ENCODE results near the gene DPCD.
A peak's percentile ranks its signal among the peaks of the same experiment; 100 is the strongest.

The DPCD gene
- total RNA-seq, result 1.3 to 3.4 (median 2.4) reads per million in 4 experiments

DNA sequence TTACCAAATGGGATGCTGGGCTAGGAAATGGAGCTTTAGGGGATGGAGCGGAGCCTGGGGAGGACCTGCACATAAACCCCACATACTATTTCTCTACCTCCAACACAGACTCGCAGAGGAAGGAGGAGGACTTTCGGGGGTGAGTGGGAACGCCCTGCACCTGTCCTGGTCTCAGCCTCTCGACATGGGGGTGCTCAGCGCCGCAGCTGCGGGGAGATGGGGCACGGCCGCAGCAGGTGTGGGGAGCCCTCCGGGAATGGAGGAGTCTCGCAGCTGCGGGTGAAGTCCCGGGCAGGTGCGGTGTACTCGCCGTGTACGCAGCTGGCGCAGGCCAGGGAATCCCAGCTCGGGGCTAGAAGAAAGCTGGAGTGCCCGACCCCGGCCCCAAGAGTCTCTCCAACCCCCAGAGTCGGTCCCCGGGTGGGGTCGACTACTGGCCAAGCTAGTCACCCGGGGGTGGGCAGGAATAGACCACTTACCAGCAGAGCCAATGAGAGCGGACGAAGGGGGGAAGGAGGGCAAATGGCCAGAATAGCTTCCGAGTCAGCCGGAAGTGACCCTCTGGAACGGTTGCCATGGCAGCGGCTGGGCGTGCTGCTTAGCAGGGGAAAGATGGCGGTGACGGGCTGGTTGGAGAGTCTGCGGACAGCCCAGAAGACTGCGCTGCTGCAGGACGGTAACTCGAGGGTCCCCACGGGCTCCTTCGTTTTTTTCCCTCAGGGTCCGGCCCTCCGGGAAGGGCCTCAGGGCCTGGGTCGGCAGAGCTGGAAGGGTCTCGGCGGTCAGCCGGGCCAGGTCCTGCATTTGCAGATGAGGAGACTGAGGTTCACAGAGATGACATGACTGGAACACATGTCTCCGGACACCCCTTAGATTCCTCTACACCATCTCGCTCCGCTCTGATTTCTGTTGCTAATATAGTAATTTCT is at the start of gene DPCD, which contains the start of gene POLL:
TSS of gene DPCD (plus strand) at position 597 of the 929 bp plus-strand sequence. CDS start at position 613, 16 bp downstream.
TSS of gene POLL (minus strand) at position 533 of the 929 bp plus-strand sequence. CDS start 897 bp downstream, outside the sequence.
- DNase-seq, result peak; percentile 81

DNA sequence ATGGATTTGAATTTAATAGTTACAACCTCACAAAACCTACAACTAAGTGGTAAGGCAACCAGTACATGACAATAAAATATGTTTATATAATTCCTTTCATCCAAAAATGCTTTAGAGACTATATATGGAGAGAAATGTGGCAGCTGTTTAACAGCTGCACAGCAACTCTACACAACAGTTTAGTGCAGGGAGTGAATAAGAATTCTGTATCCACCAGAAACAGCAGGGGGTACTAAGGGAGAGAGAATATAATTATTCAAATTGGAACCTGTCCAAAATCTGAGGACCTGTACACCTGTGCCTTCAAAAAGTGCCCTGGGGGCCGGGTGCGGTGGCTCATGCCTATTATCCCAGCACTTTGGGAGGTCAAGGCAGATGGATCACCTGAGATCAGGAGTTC is 49.7 kb upstream of the DPCD start:
- no peak for DNase-seq

GRCh38 chr10:101545898-101546297 is 42.2 kb upstream of the DPCD start:
- no peak for DNase-seq

DNA sequence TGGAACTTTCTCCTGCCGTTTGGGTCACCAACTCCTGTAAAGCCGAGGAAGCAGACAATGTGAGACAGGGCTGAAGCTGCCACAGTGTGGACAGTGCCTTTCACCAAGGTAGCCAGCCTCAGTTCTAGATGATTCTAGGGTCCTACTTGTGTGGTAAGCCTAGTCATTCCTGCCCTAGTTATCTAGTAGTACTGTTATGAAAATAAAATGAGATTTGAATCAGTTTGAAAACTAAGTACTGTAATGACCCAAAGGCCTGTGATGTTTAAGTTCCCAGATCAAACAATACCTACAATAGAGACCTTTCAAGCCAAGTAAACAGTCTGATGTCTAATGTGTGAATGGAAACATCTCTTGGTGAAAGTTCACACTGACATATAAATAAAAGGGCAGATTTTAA is 37.2 kb upstream of the DPCD start:
- DNase-seq, result no peak

- DNase-seq, result no peak
Measured at GRCh38 chr10:101552442-101552841, 35.7 kb upstream of the DPCD start.

DNA sequence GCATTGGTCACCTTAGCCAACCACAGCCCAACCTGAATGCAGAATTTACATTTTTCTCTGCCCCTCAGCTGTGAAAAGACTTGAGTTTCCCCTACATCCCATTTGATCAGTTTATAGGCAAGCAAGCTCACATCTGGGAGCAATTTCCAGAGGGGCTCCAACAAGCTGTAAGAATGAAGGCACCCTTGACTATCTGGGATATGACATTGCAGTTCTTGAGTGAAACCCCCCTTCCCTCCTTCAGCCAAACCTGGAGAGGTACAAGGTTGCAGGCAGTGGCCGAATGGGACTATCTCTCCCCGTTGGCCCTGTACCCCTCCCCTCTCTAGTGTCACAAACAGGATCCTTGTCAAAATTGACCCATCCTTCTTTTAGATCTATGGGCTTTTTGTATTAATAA is 30.6 kb upstream of the DPCD start:
- no peak for DNase-seq

DNA sequence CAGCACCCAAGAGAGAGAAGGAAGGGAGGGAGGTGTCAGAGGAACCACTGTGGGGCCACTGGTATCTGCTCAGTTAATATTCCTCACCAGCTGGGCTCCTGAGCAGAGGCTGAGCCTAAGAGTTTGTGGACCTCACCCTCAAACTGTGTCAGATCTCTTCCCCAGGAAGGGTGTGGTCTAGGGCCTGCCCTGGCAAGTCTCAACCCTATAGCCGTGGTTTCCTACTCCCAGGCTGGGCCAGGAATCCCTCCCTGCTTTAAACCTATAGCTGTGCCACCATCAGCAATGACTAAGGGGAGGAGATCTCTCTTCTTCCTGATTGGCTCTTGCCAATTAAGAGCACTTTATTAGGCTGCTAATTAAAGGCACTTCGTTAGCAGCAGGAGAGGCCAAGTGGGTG is 29.9 kb upstream of the DPCD start:
- no peak for DNase-seq

- DNase-seq, result no peak
Measured at GRCh38 chr10:101558671-101559595, 29.2 kb upstream of the DPCD start.

GRCh38 chr10:101559596-101560297 is 28.4 kb upstream of the DPCD start:
- no peak for DNase-seq

- no peak for DNase-seq
Measured at GRCh38 chr10:101560298-101561067, 27.6 kb upstream of the DPCD start.

GRCh38 chr10:101561068-101561915 is 26.8 kb upstream of the DPCD start:
- DNase-seq, result no peak

GRCh38 chr10:101562231-101562630 is 25.9 kb upstream of the DPCD start:
- no peak for DNase-seq

DNA sequence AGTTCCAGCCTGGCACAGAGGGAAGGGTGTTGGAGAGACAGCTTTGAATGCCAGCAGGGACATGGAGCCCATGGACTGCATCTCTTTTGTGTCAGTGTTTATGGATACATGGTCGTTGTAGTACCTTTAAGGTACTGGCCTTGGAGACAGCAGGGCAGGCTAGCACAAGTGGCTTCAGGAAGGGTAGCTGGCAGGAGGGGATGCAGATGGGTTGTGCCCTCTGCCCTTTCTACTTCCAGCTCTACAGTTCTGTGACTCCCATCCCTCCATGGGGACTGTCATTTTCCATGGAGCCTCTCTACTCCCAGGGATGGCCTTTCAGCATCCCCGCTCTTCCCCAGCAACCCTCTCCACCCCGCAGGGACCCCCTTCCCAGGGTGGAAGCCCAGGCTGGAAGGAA is 25.1 kb upstream of the DPCD start:
- DNase-seq, result no peak

DNA sequence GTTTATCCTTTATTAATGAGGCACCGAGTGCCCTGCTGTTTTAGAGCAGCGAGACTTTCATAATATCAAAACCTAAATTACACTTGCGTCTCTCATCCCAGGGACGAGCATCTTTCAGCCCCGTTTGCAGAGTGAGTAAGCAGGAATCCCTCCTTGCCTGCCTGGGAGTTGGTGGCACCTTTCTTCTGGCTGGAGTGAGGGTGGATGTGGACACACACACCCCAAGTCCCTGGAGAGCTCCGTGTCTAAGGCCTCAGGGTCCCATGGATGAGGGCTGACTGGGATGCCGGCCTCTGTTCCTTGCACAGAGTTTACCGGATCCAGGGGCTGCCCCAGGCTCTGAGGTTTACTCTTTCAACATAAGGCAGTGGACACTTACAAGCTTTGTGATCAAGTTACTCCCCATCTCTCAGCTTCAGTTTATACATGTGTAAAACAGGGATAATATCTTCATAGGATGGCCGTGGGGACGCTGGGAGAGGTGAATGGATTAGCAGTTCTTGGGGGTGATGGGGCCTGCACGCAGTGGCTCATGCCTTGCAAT is 24.6 kb upstream of the DPCD start:
- no peak for DNase-seq

DNA sequence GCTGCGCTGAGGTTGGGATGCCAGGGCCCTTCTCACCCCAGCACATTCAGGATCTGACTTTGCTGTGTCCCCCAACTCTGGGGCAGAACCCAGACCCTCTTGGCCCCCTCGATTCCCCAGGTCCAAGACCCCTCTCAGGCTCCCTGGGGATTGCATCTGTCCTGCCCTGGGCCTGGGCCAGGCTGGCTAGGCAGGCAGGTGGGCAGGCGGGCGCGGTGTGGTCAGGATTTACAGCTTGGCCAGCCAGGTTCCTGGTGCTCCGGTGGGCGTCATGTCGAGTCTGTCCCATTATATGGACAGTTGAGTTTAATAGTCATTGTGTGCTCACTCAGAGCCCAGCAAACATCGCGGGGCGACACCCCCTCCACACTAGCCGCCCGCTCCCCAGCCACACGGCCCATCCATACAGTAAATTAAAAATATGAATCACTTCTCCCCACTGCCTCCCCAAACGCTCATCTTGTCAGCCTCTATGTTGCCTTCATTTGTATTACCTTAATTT is 23.6 kb upstream of the DPCD start:
- no peak for DNase-seq

DNA sequence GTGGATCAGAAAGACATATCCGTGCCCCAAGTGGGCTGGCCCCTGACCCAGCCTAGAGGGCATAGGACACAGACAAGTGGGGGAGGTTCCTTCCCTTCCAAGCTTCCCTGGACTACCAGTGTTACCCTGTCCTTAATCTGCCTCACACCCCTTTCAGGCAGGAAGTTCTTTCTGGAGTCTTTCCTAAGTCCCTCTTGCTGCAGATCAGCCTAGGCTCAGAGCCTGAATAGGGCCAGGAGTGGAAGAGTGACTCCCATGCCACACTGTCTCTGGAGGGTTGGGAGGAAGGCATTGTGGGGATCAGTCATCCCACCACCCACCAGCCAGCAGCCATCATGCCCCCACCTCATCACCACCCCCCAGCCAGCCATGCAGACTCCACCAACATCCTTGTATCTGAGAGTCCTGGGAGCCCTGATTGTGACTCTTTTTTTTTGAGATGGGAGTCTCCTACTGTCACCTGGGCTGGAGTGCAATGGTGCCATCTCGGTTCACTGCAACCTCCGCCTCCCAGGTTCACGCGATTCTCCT is 22.7 kb upstream of the DPCD start:
- no peak for DNase-seq

GRCh38 chr10:101565936-101566332 is 22.2 kb upstream of the DPCD start:
- DNase-seq, result no peak

DNA sequence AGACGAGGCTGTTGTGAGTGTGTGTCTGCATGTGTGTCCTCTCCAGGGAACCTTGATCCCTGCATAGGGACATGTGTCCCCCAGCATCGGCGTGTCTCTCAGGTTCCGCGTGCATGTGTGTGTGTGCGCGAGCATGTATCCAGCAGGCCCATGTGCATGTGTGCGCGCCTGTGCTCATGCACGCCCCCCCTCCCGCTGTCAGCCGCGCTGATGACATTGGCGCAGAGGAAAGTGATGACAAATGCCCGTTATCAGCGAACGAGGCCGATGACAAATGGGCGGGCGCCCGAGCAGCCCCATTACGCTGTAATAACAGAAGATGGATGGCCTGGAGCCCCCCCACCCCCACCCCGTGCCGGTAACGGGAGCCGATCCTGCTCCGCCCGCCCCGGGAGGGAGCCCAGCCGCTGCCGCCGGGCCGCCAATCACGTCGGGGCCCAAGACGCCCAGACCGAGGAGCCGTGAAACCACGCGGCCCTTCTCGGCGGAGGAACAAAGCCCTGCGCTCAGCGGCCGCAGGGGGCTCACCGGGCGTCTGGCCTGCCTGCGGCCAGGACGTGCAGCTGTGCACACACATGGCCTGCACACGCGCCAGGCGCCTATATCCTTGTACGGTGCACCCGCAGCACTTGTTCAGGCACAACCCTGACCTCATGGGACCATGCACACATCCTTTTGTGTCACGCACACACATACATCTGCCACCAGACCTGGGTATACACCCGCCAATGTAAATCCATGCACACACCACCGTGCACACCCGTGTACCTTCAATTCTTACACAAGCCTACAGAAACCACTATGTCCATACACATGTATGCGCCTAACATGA is 21.6 kb upstream of the DPCD start:
- no peak for DNase-seq

Data from effector CD8-positive, alpha-beta T cell (primary cell).